CD4-positive, alpha-beta T cell treated with Interleukin-17A for 4 hours (primary cell): ENCODE results near the gene ANP32B.

Source experiments
- DNase-seq: peaks from one replicate; pipeline ENCODE4 v3.0.0-alpha.2; 2020; ENCODE audit warnings: mixed read lengths

ANP32B gene

DNA sequence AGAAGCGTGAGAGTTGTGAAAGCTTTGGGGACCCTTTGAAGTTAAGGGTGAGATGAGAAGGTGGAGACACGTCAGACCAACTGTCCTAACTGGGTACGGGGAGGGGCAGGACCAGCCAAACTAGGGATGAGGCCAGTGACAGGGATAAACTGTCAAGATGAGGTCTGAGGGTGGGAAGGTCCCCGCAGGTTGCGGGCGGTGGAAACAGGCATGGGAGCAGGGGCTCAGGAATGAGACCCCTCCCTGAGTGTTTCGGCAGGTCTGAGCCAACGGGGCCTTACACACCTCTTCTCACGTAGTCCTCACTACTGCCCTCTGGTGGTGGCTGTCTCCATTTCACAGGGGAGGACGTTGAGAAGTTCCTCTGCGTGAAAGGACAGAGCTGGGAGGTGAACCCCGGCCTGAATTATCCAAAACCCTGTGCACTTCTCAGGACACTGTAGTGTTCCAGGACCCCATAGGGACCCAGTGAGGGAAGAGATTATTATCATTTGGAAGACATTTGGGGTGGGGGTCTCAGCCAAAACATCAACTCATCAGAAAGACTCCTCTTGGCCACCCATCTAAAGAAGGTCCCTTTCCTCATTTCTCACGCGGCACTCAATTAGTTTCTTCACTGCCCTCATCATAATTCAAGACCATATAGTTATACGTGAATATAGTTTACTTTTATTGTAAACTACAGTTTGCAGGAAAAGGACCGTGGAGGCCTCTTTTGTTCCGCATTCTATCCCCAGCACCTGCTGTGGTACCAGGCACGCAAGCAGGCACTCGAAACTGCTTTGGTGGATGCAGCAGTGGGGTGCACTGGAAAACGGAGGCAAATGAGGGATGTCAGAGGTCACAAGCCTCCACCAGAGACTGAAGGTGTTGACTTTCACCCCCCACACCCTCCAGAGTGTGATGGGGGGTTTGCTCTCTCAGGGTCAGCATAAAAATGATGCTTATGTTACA lies 51.7 kb downstream of the ANP32B start:
- peak; percentile 97 for DNase-seq

DNA sequence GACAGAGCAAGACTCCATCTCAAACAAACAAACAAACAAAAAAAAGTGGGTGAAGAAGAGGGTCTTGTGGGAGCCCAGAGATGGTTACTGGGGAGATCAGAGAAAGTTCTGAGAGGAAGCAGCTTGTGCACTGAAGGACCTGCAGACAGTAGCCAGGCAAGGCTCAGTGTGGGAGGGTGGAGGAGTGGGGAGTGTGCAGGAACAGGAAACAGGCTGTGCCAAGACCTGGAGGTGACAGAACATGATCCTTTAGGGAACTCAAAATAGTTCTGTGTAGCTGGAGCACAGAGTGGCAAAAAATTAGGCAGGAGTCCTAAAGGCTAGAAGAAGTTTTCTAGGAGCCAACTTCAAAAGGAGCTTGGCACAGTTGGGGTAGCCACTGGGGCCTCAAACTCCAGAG lies 54.2 kb downstream of the ANP32B start:
- no peak for DNase-seq

DNA sequence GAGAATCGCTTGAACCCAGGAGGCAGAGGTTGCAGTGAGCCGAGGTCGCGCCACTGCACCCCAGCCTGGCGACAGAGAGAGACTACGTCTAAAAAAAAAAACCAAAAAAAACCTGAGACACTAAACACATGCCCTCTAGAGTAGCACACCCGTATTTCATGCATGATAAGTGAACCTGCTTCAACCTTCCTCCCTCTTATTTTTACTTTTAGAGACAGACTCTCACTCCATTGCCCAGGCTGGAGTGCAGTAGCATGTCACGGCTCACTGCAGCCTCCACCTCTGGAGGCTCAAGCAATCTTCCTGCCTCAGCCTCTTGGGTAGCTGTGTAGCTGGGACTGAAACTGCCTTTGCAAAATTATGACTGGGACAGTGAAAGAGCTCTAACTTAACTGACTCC lies 55.8 kb downstream of the ANP32B start:
- no peak for DNase-seq

DNA sequence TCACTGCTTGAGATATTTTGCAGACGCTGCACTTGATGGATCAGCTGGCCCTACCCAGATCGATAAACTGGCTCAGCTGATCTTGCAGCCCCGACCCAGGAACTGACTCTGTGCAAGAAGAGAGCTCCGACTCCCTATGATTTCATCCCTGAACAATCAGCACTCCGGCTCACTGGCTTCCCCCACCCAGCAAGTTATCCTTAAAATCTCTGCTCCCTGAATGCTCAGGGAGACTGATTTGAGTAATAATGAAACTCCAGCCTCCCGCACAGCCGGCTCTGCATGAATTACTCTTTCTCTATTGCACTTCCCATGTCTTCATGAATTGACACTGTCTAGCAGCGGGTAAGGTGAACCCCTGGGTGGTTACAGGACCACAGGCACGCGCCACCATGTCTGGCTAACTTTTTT lies 56.5 kb downstream of the ANP32B start:
- DNase-seq: no peak

GRCh38 chr9:98040212-98040611 lies 57.1 kb downstream of the ANP32B start:
- DNase-seq: no peak

GRCh38 chr9:98043915-98044314 lies 60.8 kb downstream of the ANP32B start:
- DNase-seq: no peak

- DNase-seq: peak; percentile 19
Observed at GRCh38 chr9:98045234-98046179, 62.4 kb downstream of the ANP32B start.

DNA sequence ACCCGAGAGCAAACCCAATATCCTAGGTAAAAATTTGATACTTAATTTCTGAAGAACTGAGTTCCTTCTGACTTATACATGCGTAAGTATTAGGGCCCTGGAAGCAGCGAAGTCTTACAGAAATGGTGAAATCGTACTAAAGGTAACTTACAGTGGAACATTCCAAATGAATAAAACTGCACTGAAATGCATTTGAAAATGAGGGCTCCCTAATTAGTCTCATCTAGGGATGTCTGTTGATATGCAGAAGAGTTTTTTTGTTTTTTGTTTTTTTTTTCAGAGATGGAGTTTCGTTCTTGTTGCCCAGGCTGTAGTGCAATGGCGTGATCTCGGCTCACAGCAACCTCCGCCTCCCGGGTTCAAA lies 63.0 kb downstream of the ANP32B start:
- DNase-seq: no peak

- no peak for DNase-seq
Observed at GRCh38 chr9:98047002-98047401, 63.9 kb downstream of the ANP32B start.

DNA sequence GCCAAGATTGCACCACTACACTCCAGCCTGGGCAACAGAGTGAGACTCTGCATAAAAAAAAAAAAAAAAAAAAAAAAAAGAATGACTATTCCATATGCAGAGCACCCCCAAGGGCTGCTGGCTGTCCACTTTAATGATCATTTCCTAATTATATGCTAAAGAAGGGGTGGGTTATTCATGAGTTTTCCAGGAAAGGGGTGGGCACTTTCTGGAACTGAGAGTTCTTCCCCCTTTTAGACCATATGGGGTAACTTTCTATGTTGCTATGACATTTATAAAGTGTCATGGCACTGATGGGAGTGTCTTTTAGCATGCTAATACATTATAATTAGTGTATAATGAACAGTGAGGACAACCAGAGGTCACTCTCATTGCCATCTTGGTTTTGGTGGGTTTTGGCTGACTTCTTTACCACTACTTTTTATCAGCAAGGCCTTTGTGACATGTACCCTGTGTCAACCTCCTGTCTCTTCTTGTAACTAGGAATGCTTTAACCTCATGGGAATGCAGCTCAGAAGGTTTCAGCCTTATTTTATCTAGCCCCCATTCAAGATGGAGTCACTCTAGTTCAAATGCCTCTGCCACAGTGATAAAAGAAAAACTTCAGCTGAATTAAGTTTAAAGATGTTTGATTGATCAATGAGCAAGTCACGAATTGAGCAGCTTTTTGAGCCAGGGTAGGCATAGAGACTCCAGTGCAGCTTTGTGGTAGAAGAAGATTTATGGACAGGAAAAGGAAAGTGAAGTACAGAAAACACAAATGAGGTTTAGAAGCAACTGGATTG lies 66.3 kb downstream of the ANP32B start:
- no peak for DNase-seq

- DNase-seq: no peak
Observed at GRCh38 chr9:98050351-98050750, 67.2 kb downstream of the ANP32B start.

DNA sequence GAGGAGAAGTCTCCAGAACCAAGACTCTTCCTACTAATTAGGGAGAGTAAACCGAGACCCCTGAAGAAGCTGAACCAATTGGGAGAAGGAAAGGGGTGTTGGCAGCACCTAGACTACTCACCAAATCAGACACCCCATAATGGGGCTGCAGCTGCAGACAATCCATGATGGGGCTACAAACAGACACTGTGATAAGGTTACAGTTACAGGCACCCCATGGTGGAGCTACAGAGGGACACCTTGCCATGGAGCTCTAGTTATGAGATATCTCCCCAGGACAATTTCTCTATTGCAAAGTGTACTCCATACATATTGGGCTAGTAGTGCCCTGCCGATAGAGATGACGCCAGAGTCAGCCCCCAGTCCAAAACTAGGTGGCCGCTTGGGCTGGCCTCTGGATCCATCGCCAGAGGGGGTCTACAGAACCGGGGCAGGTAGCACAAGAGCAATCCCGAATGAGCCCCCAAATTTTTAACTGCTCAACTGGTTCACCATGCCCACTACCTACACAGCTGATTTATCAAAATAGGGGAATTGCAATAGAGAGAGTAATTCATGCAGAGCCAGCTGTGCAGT lies 71.3 kb downstream of the ANP32B start:
- no peak for DNase-seq

DNA sequence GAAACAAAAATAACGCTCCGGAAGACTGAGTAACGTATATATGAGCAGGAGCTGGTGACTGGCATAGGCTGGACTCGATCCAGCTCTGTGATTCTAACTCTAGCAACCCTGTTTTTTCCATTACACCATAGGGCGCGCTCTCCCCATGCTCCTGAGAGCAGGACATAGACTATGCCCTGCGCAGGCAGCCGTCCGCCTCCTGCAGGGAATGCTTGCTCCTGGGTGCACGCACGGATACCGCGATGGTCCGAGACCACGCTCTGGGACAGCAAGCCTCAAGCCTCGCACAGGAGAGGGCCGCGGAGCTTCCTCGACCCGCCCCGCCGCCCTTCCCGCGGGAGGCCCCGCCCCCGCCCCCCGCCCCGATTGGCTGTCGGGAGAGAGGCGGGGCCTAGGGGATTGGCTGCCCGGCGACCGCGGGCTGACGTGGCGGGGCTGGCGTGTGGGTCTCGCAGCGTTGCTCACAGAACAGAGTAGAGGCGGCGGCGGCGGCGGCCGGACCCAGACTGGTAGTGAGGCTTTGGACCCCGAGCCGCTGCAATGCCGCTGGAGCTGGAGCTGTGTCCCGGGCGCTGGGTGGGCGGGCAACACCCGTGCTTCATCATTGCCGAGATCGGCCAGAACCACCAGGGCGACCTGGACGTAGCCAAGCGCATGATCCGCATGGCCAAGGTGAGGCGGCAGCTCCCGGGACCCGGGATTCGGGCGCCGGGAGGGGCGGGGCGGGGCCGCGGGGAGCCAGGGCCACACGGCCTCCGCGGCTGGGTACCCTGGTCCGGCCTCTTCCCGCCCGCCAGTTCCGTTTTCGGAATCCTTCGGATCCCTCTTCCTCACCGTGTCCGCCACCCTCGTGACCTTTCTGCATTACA lies 73.4 kb downstream of the ANP32B start, which contains the start of gene NANS:
NANS (plus strand) TSS at position 464 of the 869 bp plus-strand sequence; CDS start at position 541, 77 bp downstream.
- DNase-seq: peak; percentile 96

GRCh38 chr9:98057138-98057799 lies 74.1 kb downstream of the ANP32B start:
- DNase-seq: no peak

DNA sequence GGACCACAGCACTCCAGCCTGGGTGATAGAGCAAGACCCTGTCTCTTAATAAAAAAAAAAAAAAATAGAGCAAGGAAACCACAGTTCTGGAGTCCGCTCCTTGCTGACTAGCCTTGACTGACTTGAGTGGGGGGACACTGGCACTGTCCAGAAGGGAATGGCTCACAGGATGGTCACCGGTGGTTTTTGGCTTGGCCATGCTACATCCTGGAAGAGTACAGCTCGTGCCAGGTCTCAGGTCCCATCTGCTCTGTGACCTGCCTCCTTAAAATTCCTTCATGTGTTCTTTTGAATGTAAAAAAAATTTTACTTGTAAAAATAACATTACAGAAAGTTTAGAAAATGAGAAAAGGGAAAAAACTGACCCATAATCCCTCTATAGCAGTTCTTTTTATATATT lies 79.0 kb downstream of the ANP32B start:
- no peak for DNase-seq

DNA sequence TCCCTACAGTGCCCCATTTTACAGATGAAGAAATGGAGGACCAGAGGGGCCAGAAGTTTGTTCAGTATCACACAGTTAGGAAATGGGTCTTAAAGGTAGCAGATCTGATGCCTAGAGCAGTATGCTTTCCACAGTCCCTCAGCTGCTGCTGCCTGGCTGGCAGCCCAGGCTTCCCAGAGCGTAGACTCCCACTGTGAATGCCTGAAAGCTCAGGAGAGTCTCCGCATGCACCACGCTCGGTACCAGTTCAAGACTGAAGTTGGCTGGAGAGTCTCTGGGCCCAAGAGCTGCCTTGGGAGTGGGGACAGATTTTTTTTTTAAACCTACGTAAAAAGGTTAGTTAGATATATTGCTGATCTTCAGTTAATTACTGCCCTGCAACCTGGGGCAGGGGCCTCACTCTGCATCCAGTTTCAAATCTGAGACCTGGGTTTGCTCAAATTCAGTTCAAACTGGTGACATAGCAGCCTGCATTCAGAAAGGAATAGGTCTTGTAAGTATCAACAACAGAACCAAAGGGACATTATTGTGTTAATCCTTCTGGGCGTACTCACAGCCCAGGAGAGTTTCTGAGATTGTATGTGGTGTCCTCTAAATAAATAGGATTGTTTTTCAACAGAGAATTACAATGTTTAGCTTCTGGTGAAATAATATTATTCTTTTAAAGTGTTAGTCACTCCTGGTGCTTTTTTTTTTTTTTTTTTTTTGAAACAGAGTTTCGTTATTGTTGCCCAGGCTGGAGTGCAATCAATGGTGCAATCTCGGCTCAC lies 81.7 kb downstream of the ANP32B start:
- DNase-seq: no peak
